Sigmoid colon (tissue), 7 donors: ENCODE data around the gene TRMU. TPM values are rescaled to one million over a fixed set of nuclear protein-coding genes. Genes with fewer than 3 reads are reported as not detected.
"Not testable (repeated sequence)": the region's sequence is repeated elsewhere in the genome, so short reads cannot be mapped to it uniquely, and the experiment has no call there.

Source experiments
- DNase-seq: peaks from one replicate; pipeline ENCODE4 v3.0.0-alpha.2; 2019
- H3K27ac ChIP-seq, 4 donors: fragments of 200-600 bp; sonication (generic); one replicate each; pipeline ENCODE4 v1.5.1; 2016 to 2019; ENCODE audit warnings: mild to moderate bottlenecking in 1 of 4
- H3K27me3 ChIP-seq, 3 donors: fragments of 200-600 bp; sonication (generic); one replicate each; pipeline ENCODE4 v1.5.1; 2019; ENCODE audit warnings: mild to moderate bottlenecking in 1 of 3
- H3K36me3 ChIP-seq, 4 donors: fragments of 200-600 bp; sonication (generic); one replicate each; pipeline ENCODE4 v1.5.1; 2016 to 2019
- H3K4me1 ChIP-seq, 4 donors: fragments of 200-600 bp; sonication (generic); one replicate each; pipeline ENCODE4 v1.5.1; 2017 to 2019
- H3K4me3 ChIP-seq, 4 donors: fragments of 200-600 bp; sonication (generic); one replicate each; pipeline ENCODE4 v1.5.1; 2017 to 2019; ENCODE audit warnings: mild to moderate bottlenecking in 2 of 4, moderate library complexity in 1 of 4
- H3K9me3 ChIP-seq, 4 donors: fragments of 200-600 bp in 3 of 4; sonication (generic) in 3 of 4; one replicate each; pipeline versions ENCODE4 v1.5.1 to v1.6.1; 2013 to 2019
- CTCF ChIP-seq, 4 experiments: fragments of 450-650 bp in 3 of 4; fragments of 200-600 bp in 1 of 4; IDR thresholded peaks; one replicate each; pipeline ENCODE4 v1.5.1; 2016 to 2019; ENCODE audit warnings: antibody characterized with exemption in 4 of 4, mild to moderate bottlenecking in 3 of 4, moderate library complexity in 2 of 4
- EP300 ChIP-seq, 4 donors: sonication (generic); formaldehyde crosslinking; IDR thresholded peaks; one replicate each; pipeline ENCODE4 v1.6.1; 2017; ENCODE audit warnings: antibody characterized with exemption in 4 of 4
- POLR2A ChIP-seq, 2 donors: fragments of 450-650 bp; IDR thresholded peaks; one replicate each; pipeline ENCODE4 v1.6.1; 2016; ENCODE audit warnings: antibody characterized with exemption in 2 of 2, mild to moderate bottlenecking in 2 of 2, moderate library complexity in 2 of 2
- POLR2AphosphoS5 ChIP-seq, 4 donors: sonication (generic); formaldehyde crosslinking; IDR thresholded peaks; one replicate each; pipeline ENCODE4 v1.6.1; 2017; ENCODE audit warnings: antibody characterized with exemption in 4 of 4
- WGBS, 2 donors: extraction: QIAGEN DNeasy Blood & Tissue Kit; methylation state at CpG; one replicate each; pipeline ENCODE4 v1.1.7; 2013; 5-methylcytosine and 5-hydroxymethylcytosine counted together
- intact Hi-C: fragments of 100-400 bp; cut with DNase I; formaldehyde crosslinking; loops from one replicate; pipeline ENCODE4 v1.15.1; 2023
- polyA plus RNA-seq, 3 donors: library from polyadenylated mRNA; stranded (reverse); fragments of 200-250 nt; gene quantifications; one replicate each; pipeline ENCODE4 v1.2.3, GENCODE V29; 2013
- total RNA-seq, 4 donors: library from RNA; depleted of rRNA; stranded (reverse); fragments of >200 nt; gene quantifications; one replicate each; pipeline ENCODE4 v1.1.0, GENCODE V29; 2016
- donor health status: healthy with polysubstance abuse.
- donor health status: Bipolar disorder and iron deficiency.
- donor health status: healthy.

The TRMU gene
- total and polyA plus RNA-seq, 7 donors: 12.5 to 38.7 (median 21.9) TPM

GRCh38 chr22:46303347-46303965 is 32.1 kb upstream of the TRMU start:
- no peak for DNase-seq
- no peak overlapping the region for H3K27ac ChIP-seq
- no peaks in the 10 kb centered on the region for H3K9me3 ChIP-seq
- intact Hi-C loops: no loop called here
- no peaks in the 10 kb centered on the region for H3K36me3 ChIP-seq
- no peak for TF ChIP-seq EP300 (IDR thresholded peaks at IDR 0.05)
- TF ChIP-seq CTCF (IDR thresholded peaks at IDR 0.05): no peak
- no peak for TF ChIP-seq POLR2A (IDR thresholded peaks at IDR 0.05)
- no peak for TF ChIP-seq POLR2AphosphoS5 (IDR thresholded peaks at IDR 0.05)
- H3K27me3 ChIP-seq: no peaks in the 10 kb centered on the region
- H3K4me3 ChIP-seq: no peak overlapping the region
- 93 to 94% methylated on average over 7 of the region's 7 CpGs for WGBS, 2 donors
- H3K4me1 ChIP-seq: no peaks in the 10 kb centered on the region

- H3K4me3 ChIP-seq: no peak overlapping the region
- WGBS, 2 donors: 94 to 97% methylated on average over 23 of the region's 23 CpGs
- H3K27ac ChIP-seq: no peak overlapping the region
- TF ChIP-seq POLR2A (IDR thresholded peaks at IDR 0.05) (no peak), CTCF (IDR thresholded peaks at IDR 0.05) (no peak), EP300 (IDR thresholded peaks at IDR 0.05) (no peak), POLR2AphosphoS5 (IDR thresholded peaks at IDR 0.05) (no peak)
- H3K9me3 ChIP-seq: no peaks in the 10 kb centered on the region
- DNase-seq: no peak
- H3K27me3 ChIP-seq: no peaks in the 10 kb centered on the region
- no peaks in the 10 kb centered on the region for H3K4me1 ChIP-seq
- intact Hi-C loops: no loop called here
- no peaks in the 10 kb centered on the region for H3K36me3 ChIP-seq
Observed at GRCh38 chr22:46308283-46308988, 27.1 kb upstream of the TRMU start.

- WGBS, 2 donors: 96 to 97% methylated on average over 15 of the region's 15 CpGs
- H3K27me3 ChIP-seq: no peaks in the 10 kb centered on the region
- TF ChIP-seq CTCF (IDR thresholded peaks at IDR 0.05) (no peak), POLR2A (IDR thresholded peaks at IDR 0.05) (no peak), EP300 (IDR thresholded peaks at IDR 0.05) (no peak), POLR2AphosphoS5 (IDR thresholded peaks at IDR 0.05) (no peak)
- H3K4me1 ChIP-seq: no peaks in the 10 kb centered on the region
- no peaks in the 10 kb centered on the region for H3K36me3 ChIP-seq
- no peak for DNase-seq
- no peaks in the 10 kb centered on the region for H3K9me3 ChIP-seq
- H3K4me3 ChIP-seq: no peak overlapping the region
- H3K27ac ChIP-seq: no peak overlapping the region
- intact Hi-C loops: no loop called here
Observed at GRCh38 chr22:46309526-46310085, 25.9 kb upstream of the TRMU start.

- WGBS, 2 donors: 98% methylated on average over 8 of the region's 8 CpGs
- H3K4me1 ChIP-seq: no peaks in the 10 kb centered on the region
- H3K27ac ChIP-seq: no peak overlapping the region
- no peaks in the 10 kb centered on the region for H3K36me3 ChIP-seq
- no peak overlapping the region for H3K4me3 ChIP-seq
- no peaks in the 10 kb centered on the region for H3K9me3 ChIP-seq
- DNase-seq: no peak
- TF ChIP-seq CTCF (IDR thresholded peaks at IDR 0.05): no peak
- no peak for TF ChIP-seq EP300 (IDR thresholded peaks at IDR 0.05)
- TF ChIP-seq POLR2A (IDR thresholded peaks at IDR 0.05): no peak
- intact Hi-C loops: no loop called here
- no peaks in the 10 kb centered on the region for H3K27me3 ChIP-seq
Observed at GRCh38 chr22:46312056-46312455, 23.5 kb upstream of the TRMU start.

GRCh38 chr22:46312848-46313247 is 22.7 kb upstream of the TRMU start:
- WGBS, 2 donors: 95 to 96% methylated on average over 2 of the region's 2 CpGs
- H3K9me3 ChIP-seq, H3K4me1 ChIP-seq, DNase-seq, intact Hi-C loops, H3K36me3 ChIP-seq, H3K27me3 ChIP-seq, H3K27ac ChIP-seq, H3K4me3 ChIP-seq: not testable (repeated sequence)
